Neural progenitor cell (in vitro differentiated cells): ENCODE measurements around the gene AVEN. TPM values are rescaled to one million over a fixed set of nuclear protein-coding genes. Genes with fewer than 3 reads are reported as not detected.
"Not testable (repeated sequence)": the region's sequence is repeated elsewhere in the genome, so short reads cannot be mapped to it uniquely, and the experiment has no call there.

Experiments used
- DNase-seq: peaks from one replicate; pipeline ENCODE4 v3.0.0-alpha.2; 2016; ENCODE audit warnings: low spot score
- H2AFZ ChIP-seq: fragments of 200-600 bp; sonication (generic); replicated peaks from 2 replicates; pipeline ENCODE4 v1.6.1; 2016; ENCODE audit warnings: antibody characterized with exemption
- H3F3A ChIP-seq: fragments of 200-600 bp; sonication (generic); 2 replicates; pipeline ENCODE4 v1.6.1; 2016; ENCODE audit warnings: antibody characterized with exemption, low read depth
- H3K27ac ChIP-seq: fragments of 200-600 bp; sonication (generic); 2 replicates; pipeline ENCODE4 v1.5.1; 2016; ENCODE audit warnings: mild to moderate bottlenecking
- H3K27me3 ChIP-seq: fragments of 200-600 bp; sonication (generic); 2 replicates; pipeline ENCODE4 v1.6.1; 2016; ENCODE audit warnings: mild to moderate bottlenecking, moderate library complexity
- H3K36me3 ChIP-seq: fragments of 200-600 bp; sonication (generic); 2 replicates; pipeline ENCODE4 v1.5.1; 2016
- H3K4me1 ChIP-seq: fragments of 200-600 bp; sonication (generic); 2 replicates; pipeline ENCODE4 v1.6.1; 2016; ENCODE audit warnings: mixed run types
- H3K4me2 ChIP-seq: fragments of 200-600 bp; sonication (generic); 2 replicates; pipeline ENCODE4 v1.6.1; 2016
- H3K4me3 ChIP-seq: fragments of 200-600 bp; sonication (generic); 2 replicates; pipeline ENCODE4 v1.5.1; 2016
- H3K79me2 ChIP-seq: fragments of 200-600 bp; sonication (generic); 2 replicates; pipeline ENCODE4 v1.6.1; 2016; ENCODE audit warnings: low read depth
- H3K9ac ChIP-seq: fragments of 200-600 bp; sonication (generic); 2 replicates; pipeline ENCODE4 v1.6.1; 2016
- H3K9me3 ChIP-seq: fragments of 200-600 bp; sonication (generic); 2 replicates; pipeline ENCODE4 v1.5.1; 2016; ENCODE audit warnings: low read depth
- H4K20me1 ChIP-seq: fragments of 200-600 bp; sonication (generic); 2 replicates; pipeline ENCODE4 v1.6.1; 2016; ENCODE audit warnings: low read depth
- H3K27ac Mint-ChIP-seq: 3 replicates; pipeline ENCODE4 v1.8.0; 2021; ENCODE audit warnings: mixed read lengths
- H3K27me3 Mint-ChIP-seq: 2 replicates; pipeline ENCODE4 v1.8.0; 2022; ENCODE audit warnings: low read depth, mild to moderate bottlenecking, inconsistent platforms, moderate library complexity, mixed read lengths; ENCODE audit not compliant: insufficient read depth
- H3K36me3 Mint-ChIP-seq: 3 replicates; pipeline ENCODE4 v1.8.0; 2021; ENCODE audit warnings: mixed read lengths
- H3K4me1 Mint-ChIP-seq: 3 replicates; pipeline ENCODE4 v1.8.0; 2021; ENCODE audit warnings: mixed read lengths
- H3K4me3 Mint-ChIP-seq: 3 replicates; pipeline ENCODE4 v1.8.0; 2021; ENCODE audit warnings: mild to moderate bottlenecking, moderate library complexity, mixed read lengths
- H3K9me3 Mint-ChIP-seq: 3 replicates; pipeline ENCODE4 v1.8.0; 2020; ENCODE audit warnings: mixed read lengths
- EZH2 ChIP-seq: fragments of 200-600 bp; sonication (generic); IDR thresholded peaks from 2 replicates; pipeline ENCODE4 v1.6.1; 2017; ENCODE audit warnings: antibody characterized with exemption, mild to moderate bottlenecking, moderate library complexity
- EZH2phosphoT487 ChIP-seq: fragments of 200-600 bp; sonication (generic); IDR thresholded peaks from 2 replicates; pipeline ENCODE4 v1.6.1; 2017; ENCODE audit warnings: antibody characterized with exemption
- total RNA-seq: library from RNA; depleted of rRNA; stranded (reverse); fragments of >200 nt; gene quantifications from 2 replicates; pipeline ENCODE4 v1.2.3, GENCODE V29; 2015; ENCODE audit warnings: low replicate concordance
- TF ChIP-seq, protein P1 (sequence below): fragments of 200-600 bp; sonication (generic); IDR thresholded peaks from 2 replicates; pipeline ENCODE4 v1.5.1; 2017; ENCODE audit warnings: antibody characterized with exemption, mild to moderate bottlenecking

Gene AVEN
- total RNA-seq, 1 donor from 2014 or later, result 21.9 TPM

GRCh38 chr15:34006381-34006780, 32.6 kb downstream of the AVEN start:
- Mint-ChIP-seq H3K27ac (no peak overlapping the region), H3K36me3 (peaks cover 2% of the 10 kb centered on the region), H3K9me3 (peaks cover 4% of the 10 kb centered on the region), H3K4me3 (no peak overlapping the region), H3K27me3 (no peaks in the 10 kb centered on the region), H3K4me1 (no peaks in the 10 kb centered on the region)
- no peaks in the 10 kb centered on the region for H3K27me3 ChIP-seq
- TF ChIP-seq EZH2phosphoT487, result no peak
- TF ChIP-seq EZH2, result no peak
- TF ChIP-seq, protein P1, sequence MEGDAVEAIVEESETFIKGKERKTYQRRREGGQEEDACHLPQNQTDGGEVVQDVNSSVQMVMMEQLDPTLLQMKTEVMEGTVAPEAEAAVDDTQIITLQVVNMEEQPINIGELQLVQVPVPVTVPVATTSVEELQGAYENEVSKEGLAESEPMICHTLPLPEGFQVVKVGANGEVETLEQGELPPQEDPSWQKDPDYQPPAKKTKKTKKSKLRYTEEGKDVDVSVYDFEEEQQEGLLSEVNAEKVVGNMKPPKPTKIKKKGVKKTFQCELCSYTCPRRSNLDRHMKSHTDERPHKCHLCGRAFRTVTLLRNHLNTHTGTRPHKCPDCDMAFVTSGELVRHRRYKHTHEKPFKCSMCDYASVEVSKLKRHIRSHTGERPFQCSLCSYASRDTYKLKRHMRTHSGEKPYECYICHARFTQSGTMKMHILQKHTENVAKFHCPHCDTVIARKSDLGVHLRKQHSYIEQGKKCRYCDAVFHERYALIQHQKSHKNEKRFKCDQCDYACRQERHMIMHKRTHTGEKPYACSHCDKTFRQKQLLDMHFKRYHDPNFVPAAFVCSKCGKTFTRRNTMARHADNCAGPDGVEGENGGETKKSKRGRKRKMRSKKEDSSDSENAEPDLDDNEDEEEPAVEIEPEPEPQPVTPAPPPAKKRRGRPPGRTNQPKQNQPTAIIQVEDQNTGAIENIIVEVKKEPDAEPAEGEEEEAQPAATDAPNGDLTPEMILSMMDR, result no peak
- no peak for DNase-seq
- H4K20me1 ChIP-seq, result no peaks in the 10 kb centered on the region
- no peak overlapping the region for H2AFZ ChIP-seq
- no peaks in the 10 kb centered on the region for H3K79me2 ChIP-seq
- H3K27ac ChIP-seq, result no peak overlapping the region
- H3K36me3 ChIP-seq, result peaks cover 6% of the 10 kb centered on the region
- H3K4me1 ChIP-seq, result no peaks in the 10 kb centered on the region
- no peak overlapping the region for H3K9ac ChIP-seq
- H3K4me3 ChIP-seq, result no peak overlapping the region
- H3K9me3 ChIP-seq, result no peaks in the 10 kb centered on the region
- no peaks in the 10 kb centered on the region for H3F3A ChIP-seq
- no peak overlapping the region for H3K4me2 ChIP-seq

DNA sequence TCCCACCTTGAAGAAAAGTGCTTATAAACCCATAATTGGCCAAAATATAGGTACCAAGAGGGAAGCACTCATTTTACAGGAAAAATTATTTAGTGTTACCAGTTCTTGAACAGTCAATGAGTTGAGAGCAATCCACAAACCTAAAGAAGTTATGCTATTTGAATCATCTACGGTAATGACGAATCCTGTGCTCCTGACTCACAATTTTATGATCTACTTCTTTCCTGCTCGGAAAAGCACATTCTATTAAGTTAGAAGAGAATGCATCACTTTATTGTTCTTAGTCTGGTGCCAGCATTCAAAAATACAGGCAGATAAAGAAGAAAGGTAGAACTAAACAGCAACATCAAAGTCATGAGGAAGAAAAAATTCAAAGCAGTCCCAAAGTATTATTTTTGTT, 37.5 kb downstream of the AVEN start:
- H3K4me1 Mint-ChIP-seq, result no peaks in the 10 kb centered on the region

DNA sequence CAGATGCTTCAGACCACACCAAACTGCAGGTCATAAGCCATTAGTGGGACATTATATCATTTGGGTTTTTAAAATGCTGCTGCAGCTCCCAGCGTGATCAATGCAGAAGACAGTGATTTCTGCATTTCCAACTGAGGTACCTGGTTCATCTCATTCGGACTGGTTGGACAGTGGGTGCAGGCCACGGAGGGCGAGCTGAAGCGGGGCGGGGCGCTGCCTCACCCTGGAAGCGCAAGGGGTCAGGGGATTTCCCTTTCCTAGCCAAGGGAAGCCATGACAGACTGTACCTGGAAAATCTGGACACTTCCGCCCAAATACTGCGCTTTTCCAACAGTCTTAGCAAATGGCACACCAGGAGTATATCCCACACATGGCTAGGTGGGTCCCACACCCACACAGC, 43.3 kb downstream of the AVEN start:
- H3K9me3 ChIP-seq, H3K4me2 ChIP-seq, H3K36me3 ChIP-seq, H3K9me3 Mint-ChIP-seq, H3K9ac ChIP-seq, H3K27me3 Mint-ChIP-seq, H3K79me2 ChIP-seq, H4K20me1 ChIP-seq, H3K27ac ChIP-seq, H3K4me3 ChIP-seq, H3K4me3 Mint-ChIP-seq, H3K36me3 Mint-ChIP-seq, H3F3A ChIP-seq, H2AFZ ChIP-seq, H3K27ac Mint-ChIP-seq, DNase-seq, H3K4me1 ChIP-seq, H3K27me3 ChIP-seq, H3K4me1 Mint-ChIP-seq: not testable (repeated sequence)

More for the DNA sequence above, 37.5 kb downstream of the AVEN start:
- no peak overlapping the region for H2AFZ ChIP-seq
- no peaks in the 10 kb centered on the region for H3K27me3 Mint-ChIP-seq
- no peak overlapping the region for H3K4me3 ChIP-seq
- TF ChIP-seq, protein P1, result no peak
- TF ChIP-seq EZH2 (no peak), EZH2phosphoT487 (no peak)
- H3K27ac ChIP-seq, result no peak overlapping the region
- H3K9ac ChIP-seq, result no peak overlapping the region
- H3K27ac Mint-ChIP-seq, result no peak overlapping the region
- H3K4me1 ChIP-seq, result no peaks in the 10 kb centered on the region
- peaks cover 6% of the 10 kb centered on the region for H3K36me3 ChIP-seq
- peaks cover 2% of the 10 kb centered on the region for H3K36me3 Mint-ChIP-seq
- H4K20me1 ChIP-seq, result no peaks in the 10 kb centered on the region
- DNase-seq, result no peak
- H3K9me3 Mint-ChIP-seq, result no peaks in the 10 kb centered on the region
- no peaks in the 10 kb centered on the region for H3F3A ChIP-seq
- H3K79me2 ChIP-seq, result no peaks in the 10 kb centered on the region
- H3K27me3 ChIP-seq, result no peaks in the 10 kb centered on the region
- H3K9me3 ChIP-seq, result no peaks in the 10 kb centered on the region
- H3K4me2 ChIP-seq, result no peak overlapping the region
- no peak overlapping the region for H3K4me3 Mint-ChIP-seq

DNA sequence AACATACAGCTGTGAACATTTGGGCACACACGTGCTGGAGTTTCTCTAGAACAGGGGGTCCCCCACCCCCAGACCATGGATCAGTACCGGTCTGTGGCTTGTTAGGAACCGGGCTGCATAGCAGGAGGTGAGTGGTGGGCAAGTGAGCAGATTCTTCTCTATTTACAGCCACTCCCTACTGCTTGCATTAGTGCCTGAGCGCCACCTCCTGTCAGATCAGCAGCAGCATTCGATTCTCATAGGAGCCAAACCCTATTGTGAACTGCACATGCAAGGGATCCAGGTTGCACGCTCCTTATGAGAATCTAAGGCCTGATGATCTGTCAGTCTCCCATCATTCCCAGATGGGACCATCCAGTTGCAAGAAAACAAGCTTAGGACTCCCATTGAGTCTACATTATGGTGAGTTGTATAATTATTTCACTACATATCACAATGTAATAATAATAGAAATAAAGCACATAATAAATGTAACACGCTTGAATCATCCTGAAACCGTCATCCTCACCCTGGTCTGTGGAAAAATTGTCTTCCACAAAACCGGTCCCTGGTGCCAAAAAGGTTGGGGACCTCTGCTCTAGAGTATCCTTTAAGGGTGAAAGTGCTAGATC, 44.9 kb downstream of the AVEN start:
- H3K9me3 ChIP-seq, result peaks cover 3% of the 10 kb centered on the region

More for the DNA sequence above, 44.9 kb downstream of the AVEN start:
- H3K27me3 ChIP-seq, result no peaks in the 10 kb centered on the region
- no peaks in the 10 kb centered on the region for H3K79me2 ChIP-seq
- no peaks in the 10 kb centered on the region for H3F3A ChIP-seq
- H3K27ac ChIP-seq, result no peak overlapping the region
- H4K20me1 ChIP-seq, result no peaks in the 10 kb centered on the region
- no peaks in the 10 kb centered on the region for H3K4me1 Mint-ChIP-seq
- H3K27ac Mint-ChIP-seq, result no peak overlapping the region
- no peak overlapping the region for H2AFZ ChIP-seq
- H3K9me3 Mint-ChIP-seq, result no peaks in the 10 kb centered on the region
- no peak for TF ChIP-seq EZH2
- TF ChIP-seq, protein P1, result peak; percentile 56
- DNase-seq, result peak; percentile 56
- H3K27me3 Mint-ChIP-seq, result no peaks in the 10 kb centered on the region
- H3K4me3 ChIP-seq, result no peak overlapping the region
- no peak overlapping the region for H3K9ac ChIP-seq
- no peak overlapping the region for H3K4me3 Mint-ChIP-seq
- no peaks in the 10 kb centered on the region for H3K36me3 ChIP-seq
- H3K36me3 Mint-ChIP-seq, result peaks cover 1% of the 10 kb centered on the region
- no peaks in the 10 kb centered on the region for H3K4me1 ChIP-seq
- no peak overlapping the region for H3K4me2 ChIP-seq
